Stimulated activated naive B cell treated with anti-CD40 and anti-IgM and Interleukin-4, amounts not matched to agents 10 μg/mL and 1 μg/mL and 100 μg/mL, for 72 hours (primary cell): Measurements from ENCODE around the gene SLC38A1.

Source experiments
- ATAC-seq, 2 donors: fragments of 150-1000 bp; cut with Tn5 transposase; replicated peaks; 2 replicates each; pipeline ENCODE4 v1.10.0; 2021; ENCODE audit warnings: moderate library complexity in 1 of 2
- DNase-seq: peaks from one replicate; pipeline ENCODE4 v3.0.0; 2021
- H3K27ac Mint-ChIP-seq: one replicate; pipeline ENCODE4 v1.8.0; 2022; ENCODE audit warnings: mild to moderate bottlenecking, mixed read lengths
- H3K27me3 Mint-ChIP-seq, 2 donors: one replicate each; pipeline ENCODE4 v1.8.0; 2022; ENCODE audit warnings: mixed read lengths in 2 of 2
- H3K36me3 Mint-ChIP-seq, 2 donors: one replicate each; pipeline ENCODE4 v1.8.0; 2022; ENCODE audit warnings: mixed read lengths in 2 of 2, mild to moderate bottlenecking in 1 of 2
- H3K4me1 Mint-ChIP-seq, 2 donors: one replicate each; pipeline ENCODE4 v1.8.0; 2022; ENCODE audit warnings: mixed read lengths in 2 of 2, mild to moderate bottlenecking in 1 of 2
- H3K4me3 Mint-ChIP-seq, 2 donors: one replicate each; pipeline ENCODE4 v1.8.0; 2022; ENCODE audit warnings: mild to moderate bottlenecking in 2 of 2, mixed read lengths in 2 of 2, moderate library complexity in 1 of 2
- H3K9me3 Mint-ChIP-seq, 2 donors: one replicate each; pipeline ENCODE4 v1.8.0; 2022; ENCODE audit warnings: mixed read lengths in 2 of 2, mild to moderate bottlenecking in 1 of 2

Gene SLC38A1

GRCh38 chr12:46269429-46270241 is 792 bp upstream of the SLC38A1 start:
- no peak overlapping the region for H3K4me3 Mint-ChIP-seq
- H3K4me1 Mint-ChIP-seq, result peaks cover 12 to 27% of the 10 kb centered on the region in 2 donors
- no peak overlapping the region for H3K27ac Mint-ChIP-seq
- ATAC-seq (peak; percentile 46 to 50), DNase-seq (peak; percentile 73)
- H3K9me3 Mint-ChIP-seq, result no peaks in the 10 kb centered on the region
- no peaks in the 10 kb centered on the region for H3K27me3 Mint-ChIP-seq
- H3K36me3 Mint-ChIP-seq, result peaks cover 3 to 6% of the 10 kb centered on the region in 2 donors

- H3K4me1 Mint-ChIP-seq, result peaks cover 20 to 24% of the 10 kb centered on the region in 2 donors
- H3K27ac Mint-ChIP-seq, result no peak overlapping the region
- no peak overlapping the region for H3K4me3 Mint-ChIP-seq
- no peaks in the 10 kb centered on the region for H3K9me3 Mint-ChIP-seq
- ATAC-seq (no peak), DNase-seq (no peak)
- H3K36me3 Mint-ChIP-seq, result peaks cover 10 to 12% of the 10 kb centered on the region in 2 donors
- no peaks in the 10 kb centered on the region for H3K27me3 Mint-ChIP-seq
Observed at GRCh38 chr12:46267825-46268582, 839 bp downstream of the SLC38A1 start.

GRCh38 chr12:46267575-46267824 is 1.3 kb downstream of the SLC38A1 start:
- Mint-ChIP-seq H3K27me3 (no peaks in the 10 kb centered on the region), H3K36me3 (peaks cover 14 to 15% of the 10 kb centered on the region in 2 donors), H3K4me1 (peaks cover 22 to 23% of the 10 kb centered on the region in 2 donors), H3K4me3 (no peak overlapping the region), H3K9me3 (no peaks in the 10 kb centered on the region), H3K27ac (no peak overlapping the region)
- DNase-seq (no peak), ATAC-seq (no peak)

- DNase-seq (peak; percentile 31), ATAC-seq (no peak)
- no peaks in the 10 kb centered on the region for H3K9me3 Mint-ChIP-seq
- no peaks in the 10 kb centered on the region for H3K27me3 Mint-ChIP-seq
- H3K4me3 Mint-ChIP-seq, result no peak overlapping the region
- peaks cover 17 to 24% of the 10 kb centered on the region in 2 donors for H3K4me1 Mint-ChIP-seq
- H3K36me3 Mint-ChIP-seq, result peaks cover 14 to 15% of the 10 kb centered on the region in 2 donors
- H3K27ac Mint-ChIP-seq, result no peak overlapping the region
Observed at GRCh38 chr12:46266869-46267574, 1.8 kb downstream of the SLC38A1 start.

GRCh38 chr12:46266382-46266791 is 2.5 kb downstream of the SLC38A1 start:
- no peaks in the 10 kb centered on the region for H3K27me3 Mint-ChIP-seq

GRCh38 chr12:46265734-46266133 is 3.1 kb downstream of the SLC38A1 start:
- Mint-ChIP-seq H3K27ac (no peak overlapping the region), H3K27me3 (no peaks in the 10 kb centered on the region), H3K4me1 (peaks cover 6 to 21% of the 10 kb centered on the region in 2 donors), H3K9me3 (no peaks in the 10 kb centered on the region), H3K4me3 (no peak overlapping the region), H3K36me3 (peaks cover 14 to 19% of the 10 kb centered on the region in 2 donors)
- no peak for ATAC-seq
- DNase-seq, result peak; percentile 13

More at GRCh38 chr12:46266382-46266791, 2.5 kb downstream of the SLC38A1 start:
- Mint-ChIP-seq H3K27ac (no peak overlapping the region), H3K9me3 (no peaks in the 10 kb centered on the region), H3K4me1 (peaks cover 12 to 26% of the 10 kb centered on the region in 2 donors), H3K36me3 (peaks cover 14 to 19% of the 10 kb centered on the region in 2 donors), H3K4me3 (no peak overlapping the region)
- no peak for DNase-seq
- no peak for ATAC-seq

GRCh38 chr12:46265102-46265501 is 3.7 kb downstream of the SLC38A1 start:
- no peaks in the 10 kb centered on the region for H3K9me3 Mint-ChIP-seq
- no peaks in the 10 kb centered on the region for H3K27me3 Mint-ChIP-seq
- no peak for DNase-seq
- H3K4me1 Mint-ChIP-seq, result peaks cover under 1 to 19% of the 10 kb centered on the region in 2 donors
- H3K4me3 Mint-ChIP-seq, result no peak overlapping the region
- no peak for ATAC-seq
- H3K27ac Mint-ChIP-seq, result no peak overlapping the region
- H3K36me3 Mint-ChIP-seq, result peaks cover 14 to 19% of the 10 kb centered on the region in 2 donors

- DNase-seq, result no peak
- H3K4me1 Mint-ChIP-seq, result peaks cover under 1 to 19% of the 10 kb centered on the region in 2 donors
- H3K36me3 Mint-ChIP-seq, result peaks cover 12 to 19% of the 10 kb centered on the region in 2 donors
- peak overlapping the region; percentile 73 to 80 for H3K4me3 Mint-ChIP-seq
- peak overlapping the region; percentile 88 for H3K27ac Mint-ChIP-seq
- no peak for ATAC-seq
- H3K9me3 Mint-ChIP-seq, result no peaks in the 10 kb centered on the region
- no peaks in the 10 kb centered on the region for H3K27me3 Mint-ChIP-seq
Observed at GRCh38 chr12:46264057-46264456, 4.8 kb downstream of the SLC38A1 start.

GRCh38 chr12:46263140-46264016 is 5.5 kb downstream of the SLC38A1 start:
- H3K27me3 Mint-ChIP-seq, result no peaks in the 10 kb centered on the region
- peak overlapping the region; percentile 73 to 80 for H3K4me3 Mint-ChIP-seq
- peak overlapping the region; percentile 88 for H3K27ac Mint-ChIP-seq
- peaks cover 12 to 19% of the 10 kb centered on the region in 2 donors for H3K36me3 Mint-ChIP-seq
- ATAC-seq (no peak), DNase-seq (no peak)
- no peaks in the 10 kb centered on the region for H3K9me3 Mint-ChIP-seq
- H3K4me1 Mint-ChIP-seq, result peaks cover 6 to 19% of the 10 kb centered on the region in 2 donors

GRCh38 chr12:46261646-46262045 is 7.2 kb downstream of the SLC38A1 start:
- ATAC-seq (no peak), DNase-seq (no peak)
- Mint-ChIP-seq H3K4me1 (peaks cover 20 to 31% of the 10 kb centered on the region in 2 donors), H3K27ac (no peak overlapping the region), H3K27me3 (no peaks in the 10 kb centered on the region), H3K4me3 (peak overlapping the region; percentile 20 to 42), H3K9me3 (peaks cover 0 to 2% of the 10 kb centered on the region in 2 donors), H3K36me3 (peaks cover 22 to 33% of the 10 kb centered on the region in 2 donors)

- Mint-ChIP-seq H3K9me3 (peaks cover 0 to 6% of the 10 kb centered on the region in 2 donors), H3K4me1 (peaks cover 26 to 35% of the 10 kb centered on the region in 2 donors), H3K4me3 (no peak overlapping the region), H3K27me3 (no peaks in the 10 kb centered on the region), H3K27ac (no peak overlapping the region), H3K36me3 (peaks cover 26 to 38% of the 10 kb centered on the region in 2 donors)
- DNase-seq (no peak), ATAC-seq (no peak)
Observed at GRCh38 chr12:46260913-46261476, 7.8 kb downstream of the SLC38A1 start.

GRCh38 chr12:46260124-46260912 is 8.5 kb downstream of the SLC38A1 start:
- ATAC-seq (no peak), DNase-seq (no peak)
- H3K4me1 Mint-ChIP-seq, result peaks cover 33 to 36% of the 10 kb centered on the region in 2 donors
- H3K4me3 Mint-ChIP-seq, result no peak overlapping the region
- H3K36me3 Mint-ChIP-seq, result peaks cover 31 to 44% of the 10 kb centered on the region in 2 donors
- peaks cover 0 to 6% of the 10 kb centered on the region in 2 donors for H3K9me3 Mint-ChIP-seq
- no peak overlapping the region for H3K27ac Mint-ChIP-seq
- H3K27me3 Mint-ChIP-seq, result no peaks in the 10 kb centered on the region

GRCh38 chr12:46259713-46260112 is 9.1 kb downstream of the SLC38A1 start:
- H3K4me3 Mint-ChIP-seq, result no peak overlapping the region
- peaks cover 36 to 38% of the 10 kb centered on the region in 2 donors for H3K4me1 Mint-ChIP-seq
- peaks cover 0 to 6% of the 10 kb centered on the region in 2 donors for H3K9me3 Mint-ChIP-seq
- peaks cover 35 to 49% of the 10 kb centered on the region in 2 donors for H3K36me3 Mint-ChIP-seq
- DNase-seq (no peak), ATAC-seq (no peak)
- H3K27me3 Mint-ChIP-seq, result no peaks in the 10 kb centered on the region
- H3K27ac Mint-ChIP-seq, result no peak overlapping the region
